MG63 (cell line): ENCODE measurements around the gene CSK. TPM values are rescaled to one million over a fixed set of nuclear protein-coding genes. Genes with fewer than 3 reads are reported as not detected.

Experiments used
- DNase-seq: peaks from one replicate; pipeline ENCODE4 v3.0.0-alpha.2; 2020
- H3K27me3 ChIP-seq: fragments of 250-450 bp; sonication (Bioruptor Pico); 2 replicates; pipeline ENCODE4 v1.5.1; 2020; ENCODE audit warnings: mild to moderate bottlenecking, moderate library complexity
- H3K36me3 ChIP-seq: fragments of 250-450 bp; sonication (Bioruptor Pico); 2 replicates; pipeline ENCODE4 v1.5.1; 2020; ENCODE audit warnings: mild to moderate bottlenecking, moderate library complexity
- H3K4me3 ChIP-seq: fragments of 250-450 bp; sonication (Bioruptor Pico); 2 replicates; pipeline ENCODE4 v1.5.1; 2020; ENCODE audit warnings: mild to moderate bottlenecking, moderate library complexity
- H3K9me3 ChIP-seq: fragments of 250-450 bp; sonication (Bioruptor Pico); 2 replicates; pipeline ENCODE4 v1.5.1; 2020; ENCODE audit warnings: mild to moderate bottlenecking, moderate library complexity
- total RNA-seq: library from RNA; depleted of rRNA; stranded (reverse); fragments of >200 nt; shearing (Covaris generic); gene quantifications from 2 replicates; pipeline ENCODE4 v1.2.3, GENCODE V29; 2014; ENCODE audit warnings: low replicate concordance

Gene CSK
- total RNA-seq, 1 experiment from 2014 or later, result 57.2 TPM

- H3K4me3 ChIP-seq, result no peak overlapping the region
- no peaks in the 10 kb centered on the region for H3K9me3 ChIP-seq
- no peak for DNase-seq
- H3K27me3 ChIP-seq, result no peaks in the 10 kb centered on the region
- peaks cover 28% of the 10 kb centered on the region for H3K36me3 ChIP-seq
Measured at GRCh38 chr15:74807282-74807681, 25.4 kb downstream of the CSK start.

GRCh38 chr15:74808078-74808839 lies 26.4 kb downstream of the CSK start:
- no peak for DNase-seq
- Histone ChIP-seq H3K27me3 (no peaks in the 10 kb centered on the region), H3K36me3 (peaks cover 18% of the 10 kb centered on the region), H3K4me3 (no peak overlapping the region), H3K9me3 (no peaks in the 10 kb centered on the region)

GRCh38 chr15:74808840-74809229 lies 27.0 kb downstream of the CSK start:
- H3K36me3 ChIP-seq, result peaks cover 12% of the 10 kb centered on the region

GRCh38 chr15:74809242-74809641 lies 27.4 kb downstream of the CSK start:
- DNase-seq, result no peak

More at GRCh38 chr15:74808840-74809229, 27.0 kb downstream of the CSK start:
- Histone ChIP-seq H3K4me3 (no peak overlapping the region), H3K27me3 (no peaks in the 10 kb centered on the region), H3K9me3 (no peaks in the 10 kb centered on the region)
- DNase-seq, result no peak

GRCh38 chr15:74809956-74810355 lies 28.1 kb downstream of the CSK start:
- no peak overlapping the region for H3K4me3 ChIP-seq
- H3K36me3 ChIP-seq, result peaks cover 3% of the 10 kb centered on the region; the same call in 1 of the 2 replicates
- H3K27me3 ChIP-seq, result no peaks in the 10 kb centered on the region
- no peaks in the 10 kb centered on the region for H3K9me3 ChIP-seq
- no peak for DNase-seq

More at GRCh38 chr15:74809242-74809641, 27.4 kb downstream of the CSK start:
- no peak overlapping the region for H3K4me3 ChIP-seq
- H3K27me3 ChIP-seq, result no peaks in the 10 kb centered on the region
- H3K36me3 ChIP-seq, result peaks cover 8% of the 10 kb centered on the region
- no peaks in the 10 kb centered on the region for H3K9me3 ChIP-seq

GRCh38 chr15:74812533-74812932 lies 30.7 kb downstream of the CSK start, which contains the start of gene LMAN1L:
LMAN1L (plus strand) TSS chr15:74812835; CDS start chr15:74812855, 20 bp downstream.
- no peak for DNase-seq
- H3K4me3 ChIP-seq, result no peak within 1 kb of the TSS
- H3K36me3 ChIP-seq, result no peaks in the 10 kb centered on the region
- no peaks in the 10 kb centered on the region for H3K27me3 ChIP-seq
- H3K9me3 ChIP-seq, result no peaks in the 10 kb centered on the region

GRCh38 chr15:74815121-74815934 lies 33.4 kb downstream of the CSK start:
- H3K27me3 ChIP-seq, result no peaks in the 10 kb centered on the region

GRCh38 chr15:74815961-74816360 lies 34.1 kb downstream of the CSK start:
- DNase-seq, result peak; percentile 34
- H3K9me3 ChIP-seq, result no peaks in the 10 kb centered on the region

More at GRCh38 chr15:74815121-74815934, 33.4 kb downstream of the CSK start:
- no peak overlapping the region for H3K4me3 ChIP-seq
- peak; percentile 53 for DNase-seq
- H3K36me3 ChIP-seq, result no peaks in the 10 kb centered on the region
- H3K9me3 ChIP-seq, result no peaks in the 10 kb centered on the region

GRCh38 chr15:74816624-74817369 lies 34.9 kb downstream of the CSK start:
- Histone ChIP-seq H3K27me3 (no peaks in the 10 kb centered on the region), H3K4me3 (no peak overlapping the region), H3K9me3 (no peaks in the 10 kb centered on the region), H3K36me3 (no peaks in the 10 kb centered on the region)
- no peak for DNase-seq

More at GRCh38 chr15:74815961-74816360, 34.1 kb downstream of the CSK start:
- Histone ChIP-seq H3K36me3 (no peaks in the 10 kb centered on the region), H3K27me3 (no peaks in the 10 kb centered on the region), H3K4me3 (no peak overlapping the region)

- peak; percentile 31 for DNase-seq
- Histone ChIP-seq H3K9me3 (no peaks in the 10 kb centered on the region), H3K36me3 (no peaks in the 10 kb centered on the region), H3K4me3 (no peak overlapping the region), H3K27me3 (no peaks in the 10 kb centered on the region)
Measured at GRCh38 chr15:74817370-74817737, 35.5 kb downstream of the CSK start.

GRCh38 chr15:74820056-74820455 lies 38.2 kb downstream of the CSK start:
- DNase-seq, result no peak
- H3K9me3 ChIP-seq, result no peaks in the 10 kb centered on the region
- no peak overlapping the region for H3K4me3 ChIP-seq
- no peaks in the 10 kb centered on the region for H3K36me3 ChIP-seq
- H3K27me3 ChIP-seq, result no peaks in the 10 kb centered on the region

- Histone ChIP-seq H3K36me3 (no peaks in the 10 kb centered on the region), H3K4me3 (no peak overlapping the region), H3K27me3 (no peaks in the 10 kb centered on the region), H3K9me3 (no peaks in the 10 kb centered on the region)
- no peak for DNase-seq
Measured at GRCh38 chr15:74821091-74821789, 39.4 kb downstream of the CSK start.

GRCh38 chr15:74821790-74822158 lies 39.9 kb downstream of the CSK start:
- no peak for DNase-seq
- H3K4me3 ChIP-seq, result no peak overlapping the region
- H3K9me3 ChIP-seq, result no peaks in the 10 kb centered on the region
- H3K27me3 ChIP-seq, result peaks cover 3% of the 10 kb centered on the region; the same call in 1 of the 2 replicates
- H3K36me3 ChIP-seq, result no peaks in the 10 kb centered on the region

- no peak for DNase-seq
- H3K9me3 ChIP-seq, result no peaks in the 10 kb centered on the region
- H3K4me3 ChIP-seq, result no peak overlapping the region
- H3K27me3 ChIP-seq, result peaks cover 6% of the 10 kb centered on the region; the same call in 1 of the 2 replicates
- H3K36me3 ChIP-seq, result no peaks in the 10 kb centered on the region
Measured at GRCh38 chr15:74822233-74822632, 40.4 kb downstream of the CSK start.

- H3K27me3 ChIP-seq, result peaks cover 6% of the 10 kb centered on the region; the same call in 1 of the 2 replicates
- no peaks in the 10 kb centered on the region for H3K36me3 ChIP-seq
- DNase-seq, result no peak
- no peak overlapping the region for H3K4me3 ChIP-seq
- no peaks in the 10 kb centered on the region for H3K9me3 ChIP-seq
Measured at GRCh38 chr15:74823324-74823723, 41.4 kb downstream of the CSK start.

GRCh38 chr15:74824976-74825375 lies 43.1 kb downstream of the CSK start:
- Histone ChIP-seq H3K4me3 (no peak overlapping the region), H3K27me3 (peaks cover 6% of the 10 kb centered on the region; the same call in 1 of the 2 replicates), H3K36me3 (no peaks in the 10 kb centered on the region), H3K9me3 (no peaks in the 10 kb centered on the region)
- no peak for DNase-seq
